HG03159 (cell line): ENCODE measurements around the gene CPSF6.
"Not testable (repeated sequence)": the region's sequence is repeated elsewhere in the genome, so short reads cannot be mapped to it uniquely, and the experiment has no call there.

Experiments
- ATAC-seq: cut with Tn5 transposase; IDR thresholded peaks from one replicate; pipeline ENCODE4 v1.9.1; 2021; ENCODE audit warnings: mild to moderate bottlenecking, moderate library complexity; ENCODE audit not compliant: unreplicated experiment

Gene CPSF6

DNA sequence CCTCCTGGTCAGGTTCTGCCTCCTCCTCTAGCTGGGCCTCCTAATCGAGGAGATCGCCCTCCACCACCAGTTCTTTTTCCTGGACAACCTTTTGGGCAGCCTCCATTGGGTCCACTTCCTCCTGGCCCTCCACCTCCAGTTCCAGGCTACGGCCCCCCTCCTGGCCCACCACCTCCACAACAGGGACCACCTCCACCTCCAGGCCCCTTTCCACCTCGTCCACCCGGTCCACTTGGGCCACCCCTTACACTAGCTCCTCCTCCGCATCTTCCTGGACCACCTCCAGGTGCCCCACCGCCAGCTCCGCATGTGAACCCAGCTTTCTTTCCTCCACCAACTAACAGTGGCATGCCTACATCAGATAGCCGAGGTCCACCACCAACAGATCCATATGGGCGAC lies 19.3 kb downstream of the CPSF6 start:
- ATAC-seq, result no peak

GRCh38 chr12:69262264-69262974 lies 23.1 kb downstream of the CPSF6 start:
- no peak for ATAC-seq

GRCh38 chr12:69265205-69265604 lies 25.8 kb downstream of the CPSF6 start:
- ATAC-seq, result no peak

DNA sequence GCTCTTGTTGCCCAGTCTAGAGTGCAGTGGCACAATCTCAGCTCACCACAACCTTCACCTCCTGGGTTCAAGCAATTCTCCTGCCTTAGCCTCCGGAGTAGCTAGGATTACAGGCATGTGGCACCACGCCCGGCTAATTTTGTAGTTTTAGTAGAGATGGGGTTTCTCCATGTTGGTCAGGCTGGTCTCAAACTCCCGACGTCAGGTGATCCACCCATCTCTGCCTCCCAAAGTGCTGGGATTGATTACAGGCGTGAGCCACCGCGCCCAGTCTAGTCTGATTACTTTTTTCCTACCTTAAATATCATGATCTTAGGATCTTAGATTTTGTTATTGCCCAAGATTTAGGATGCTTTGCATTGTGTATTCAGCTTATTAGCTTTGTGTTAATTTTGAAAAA lies 26.3 kb downstream of the CPSF6 start:
- not testable (repeated sequence) for ATAC-seq

GRCh38 chr12:69266036-69266635 lies 26.8 kb downstream of the CPSF6 start:
- ATAC-seq, result no peak

GRCh38 chr12:69269736-69270135 lies 30.4 kb downstream of the CPSF6 start:
- no peak for ATAC-seq

- no peak for ATAC-seq
Measured at GRCh38 chr12:69272511-69272910, 33.1 kb downstream of the CPSF6 start.

DNA sequence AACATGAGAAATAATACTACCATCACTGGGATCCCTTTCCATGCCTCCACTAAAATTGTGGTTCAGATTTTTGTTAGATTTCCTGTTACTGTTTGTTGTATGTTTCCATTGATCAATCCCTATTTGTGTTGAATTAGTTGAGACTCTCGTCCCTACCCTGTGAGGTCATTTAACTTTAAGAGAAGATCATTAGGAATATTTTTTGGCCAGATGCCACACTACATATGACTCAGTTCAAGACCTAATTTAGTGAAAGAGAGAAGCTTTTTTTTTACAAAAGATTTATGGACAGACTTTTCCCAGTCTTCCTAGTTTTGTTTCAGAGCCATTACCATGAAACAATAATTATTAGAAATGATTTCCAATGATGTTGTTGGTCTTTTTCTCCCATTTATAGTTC lies 35.5 kb downstream of the CPSF6 start:
- no peak for ATAC-seq

- no peak for ATAC-seq
Measured at GRCh38 chr12:69275471-69275891, 36.1 kb downstream of the CPSF6 start.

DNA sequence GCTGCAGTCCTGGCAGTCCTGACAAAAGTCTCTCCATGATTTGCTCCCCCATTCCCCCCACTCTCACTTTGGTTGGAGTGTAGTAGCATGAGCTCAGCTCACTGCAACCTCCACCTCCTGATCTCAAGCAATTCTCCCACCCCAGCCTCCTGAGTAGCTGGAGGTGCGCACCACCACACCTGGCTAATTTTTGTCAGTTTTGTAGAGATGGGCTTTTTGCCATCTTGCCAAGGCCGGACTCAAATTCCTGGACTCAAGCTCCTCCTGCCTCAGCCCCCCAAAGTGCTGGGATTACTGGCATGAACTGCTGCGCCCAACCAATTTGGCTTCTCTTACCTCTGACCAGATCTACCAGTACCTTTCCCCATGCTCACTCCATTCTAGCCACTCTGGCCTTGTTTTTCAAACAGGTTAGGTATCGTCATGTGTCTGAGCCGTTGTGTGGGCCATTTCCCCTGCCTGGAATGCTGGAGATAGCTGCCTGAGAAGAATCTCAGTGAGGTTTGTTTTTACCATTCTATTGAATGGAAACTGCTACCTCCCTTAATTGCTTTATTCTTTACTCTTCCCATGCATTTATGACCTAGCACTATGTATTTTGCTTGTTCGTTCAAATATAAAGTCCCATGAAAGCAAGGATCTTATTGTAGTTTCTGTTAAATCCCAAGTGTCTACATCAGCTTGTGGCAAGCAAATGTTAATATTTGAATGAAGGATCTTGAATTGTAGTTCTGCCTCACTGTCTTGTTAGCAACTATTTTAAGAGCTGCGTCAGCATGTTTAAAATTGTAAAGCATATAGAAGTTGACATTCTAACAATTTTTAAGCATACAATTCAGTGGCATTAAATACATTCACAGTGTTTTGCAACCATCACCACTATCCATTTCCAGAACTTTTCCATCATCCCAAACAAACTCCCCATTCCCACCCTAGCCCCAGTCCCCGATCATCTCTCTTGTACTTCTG lies 39.7 kb downstream of the CPSF6 start:
- no peak for ATAC-seq

DNA sequence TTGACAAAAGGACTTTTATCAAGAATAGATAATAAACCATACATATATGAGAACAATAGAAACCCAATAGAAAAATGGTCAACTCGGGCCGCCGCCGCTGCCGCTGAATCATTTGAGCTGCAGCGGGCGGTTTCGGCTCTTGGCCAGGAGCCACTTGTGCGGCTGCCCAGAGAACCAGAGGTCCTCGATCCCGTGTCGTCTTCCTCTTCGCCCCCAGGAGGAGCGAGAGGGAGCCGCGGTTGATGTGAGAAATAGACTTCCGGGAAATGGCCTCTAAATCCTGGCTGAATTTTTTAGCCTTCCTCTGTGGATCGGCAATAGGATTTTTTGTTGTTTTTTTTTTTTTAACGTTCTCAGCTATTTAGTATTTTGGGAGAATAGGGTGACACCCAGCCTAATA lies 44.8 kb downstream of the CPSF6 start:
- peak; percentile 48 for ATAC-seq

DNA sequence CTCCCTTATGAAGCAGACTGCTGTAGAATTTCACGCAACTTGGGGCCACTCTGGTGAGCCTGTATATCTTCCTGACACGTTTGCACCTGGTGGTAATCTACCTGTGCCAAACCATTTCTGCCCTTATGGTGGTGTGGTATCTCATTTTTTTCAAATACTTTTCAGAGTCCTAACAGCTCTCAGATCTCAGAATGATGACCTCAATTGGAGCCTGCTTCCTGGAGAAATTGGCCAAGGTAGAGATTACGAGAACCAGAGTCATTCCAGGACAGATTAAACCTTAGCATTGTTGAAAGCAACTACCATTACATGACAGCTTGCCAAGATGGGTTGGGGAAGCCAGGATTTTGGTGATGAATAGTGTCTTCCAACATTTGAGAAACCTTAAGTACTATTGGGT lies 48.2 kb downstream of the CPSF6 start:
- no peak for ATAC-seq

GRCh38 chr12:69290545-69291277 lies 51.3 kb downstream of the CPSF6 start:
- ATAC-seq, result peak; percentile 99

GRCh38 chr12:69291278-69291593 lies 51.9 kb downstream of the CPSF6 start:
- no peak for ATAC-seq

DNA sequence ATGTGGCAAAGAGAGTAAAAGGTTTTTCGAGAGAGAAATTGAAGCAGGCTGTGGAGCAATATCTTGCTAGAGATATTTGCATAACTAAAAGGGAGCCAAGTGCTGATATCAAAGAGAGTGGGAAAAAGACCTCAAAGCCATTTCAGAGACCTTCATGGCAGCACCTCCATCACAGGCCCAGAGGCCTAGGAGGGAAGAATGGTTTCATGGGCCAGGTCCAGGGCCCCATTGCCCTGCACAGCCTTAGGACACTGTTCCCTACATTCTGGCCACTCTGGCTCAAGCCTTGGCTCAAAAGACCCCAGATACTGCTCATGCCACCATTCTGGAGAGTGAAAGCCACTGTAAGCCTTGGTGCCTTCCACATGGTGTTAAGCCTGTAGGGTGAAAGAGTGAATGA lies 58.8 kb downstream of the CPSF6 start:
- no peak for ATAC-seq

- no peak for ATAC-seq
Measured at GRCh38 chr12:69298947-69299346, 59.6 kb downstream of the CPSF6 start.

- ATAC-seq, result no peak
Measured at GRCh38 chr12:69304284-69304683, 64.9 kb downstream of the CPSF6 start.

DNA sequence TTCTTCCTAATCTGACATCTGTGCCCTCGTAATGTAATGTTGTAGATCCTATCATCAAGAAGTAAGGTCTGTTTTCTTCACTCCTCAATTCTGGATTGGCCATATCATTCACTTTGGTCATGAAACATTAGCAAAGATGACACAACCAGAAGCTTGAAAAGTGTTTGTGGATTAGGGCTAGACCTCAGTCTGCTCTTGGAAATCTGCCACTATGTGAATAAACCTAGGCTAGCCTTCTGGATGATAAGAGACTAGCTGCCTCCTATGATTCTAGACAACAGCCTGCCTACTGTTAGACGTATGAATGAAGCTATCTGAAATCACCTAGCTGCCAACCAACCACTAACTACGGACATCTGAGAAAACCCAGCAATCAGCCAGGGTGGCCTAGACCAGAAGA lies 70.1 kb downstream of the CPSF6 start:
- ATAC-seq, result no peak

DNA sequence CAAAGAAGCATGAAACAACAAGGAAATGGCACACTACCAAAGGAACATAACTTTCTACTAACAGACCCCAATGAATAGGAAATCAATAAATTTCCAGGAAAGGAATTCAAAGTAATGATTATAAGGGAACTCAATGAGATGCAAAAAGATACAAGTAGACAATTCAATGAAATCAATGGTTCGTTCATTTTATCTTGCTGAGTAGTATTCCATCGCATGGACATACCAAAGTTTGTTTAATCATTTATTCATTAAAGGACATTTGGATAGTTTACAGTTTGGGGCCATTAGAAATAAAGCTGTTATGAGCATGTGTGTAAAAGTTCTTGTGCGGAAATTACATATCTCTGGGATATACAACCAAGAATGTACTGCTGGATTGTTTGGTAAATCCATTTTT lies 73.8 kb downstream of the CPSF6 start:
- no peak for ATAC-seq

GRCh38 chr12:69316784-69317183 lies 77.4 kb downstream of the CPSF6 start:
- not testable (repeated sequence) for ATAC-seq

- not testable (repeated sequence) for ATAC-seq
Measured at GRCh38 chr12:69317233-69317632, 77.9 kb downstream of the CPSF6 start.
